K562 (cell line): ENCODE data around the gene JAKMIP1. TPM values are rescaled to one million over a fixed set of nuclear protein-coding genes. Genes with fewer than 3 reads are reported as not detected.

Experiments
- ATAC-seq: fragments of 200-7000 bp; cut with Tn5 transposase; 3 replicates; pipeline ENCODE4 v1.9.1; 2020; ENCODE audit warnings: moderate library complexity
- BruUV-seq: library from RNA; stranded (reverse); fragments of 400-500 nt; replicated peaks from 2 replicates; lab custom pipeline; 2021; lab: Mats Ljungman, UMichigan
- CTCF ChIA-PET: fragments of 300-600 bp; formaldehyde crosslinking; extraction: SDS; loops from one replicate; lab custom pipeline; 2021; ENCODE audit warnings: low intra/inter-chr PET ratio; lab: Yijun Ruan, JAX
- POLR2A ChIA-PET: fragments of 300-600, 350-650 bp; sonication (Branson Sonifier 250); formaldehyde crosslinking; extraction: SDS; loops from one replicate; lab custom pipeline; 2021; ENCODE audit warnings: antibody characterized with exemption, inconsistent platforms; lab: Yijun Ruan, JAX
- DNase-seq, 4 experiments: peaks; one replicate each; pipeline versions ENCODE4 v3.0.0 to v3.0.0-alpha.2; 2011 to 2018; ENCODE audit warnings: low spot score in 3 of 4, mixed read lengths in 3 of 4; ENCODE audit errors: extremely low read depth in 1 of 4
- FAIRE-seq: peaks from 2 replicates; lab custom pipeline; 2011; peaks lifted over from hg19 to GRCh38; lab: Jason Lieb, UNC
- H2AFZ ChIP-seq: 2 replicates; pipeline ENCODE4 v1.6.0; 2011; ENCODE audit warnings: low read depth, low read length, control low read depth, inconsistent platforms
- H3K27ac ChIP-seq: fragments of 200-600 bp; 3 replicates; pipeline ENCODE4 v1.8.0; 2011; ENCODE audit warnings: low read depth, mild to moderate bottlenecking, control low read depth, inconsistent platforms, low read length, moderate library complexity, mixed read lengths; ENCODE audit errors: extremely low read depth
- H3K27me3 ChIP-seq, 2 experiments: fragments of 300-600 bp in 1 of 2; 2 replicates in 1 of 2; 3 replicates in 1 of 2; pipeline versions ENCODE4 v1.6.0 to v1.8.0; 2011; ENCODE audit warnings: inconsistent platforms in 2 of 2, low read length in 2 of 2, mild to moderate bottlenecking in 1 of 2, mixed read lengths in 1 of 2, moderate library complexity in 1 of 2; ENCODE audit not compliant: control insufficient read depth in 2 of 2, insufficient read depth in 2 of 2
- H3K36me3 ChIP-seq: fragments of 300-600 bp; 3 replicates; pipeline ENCODE4 v1.8.0; 2011; ENCODE audit warnings: mild to moderate bottlenecking, low read length, inconsistent platforms; ENCODE audit not compliant: control insufficient read depth, insufficient read depth
- H3K4me1 ChIP-seq, 2 experiments: fragments of 200-600 bp in 1 of 2; replicated peaks in 1 of 2; 2 replicates in 1 of 2; 3 replicates in 1 of 2; pipeline versions ENCODE4 v1.5.1 to v1.8.0; 2011; ENCODE audit warnings: inconsistent platforms in 2 of 2, low read length in 2 of 2, mild to moderate bottlenecking in 1 of 2, mixed read lengths in 1 of 2, moderate library complexity in 1 of 2; ENCODE audit not compliant: control insufficient read depth in 2 of 2, insufficient read depth in 2 of 2
- H3K4me2 ChIP-seq: 2 replicates; pipeline ENCODE4 v1.6.1; 2011; ENCODE audit warnings: low read length, control low read depth, inconsistent platforms, mixed read lengths; ENCODE audit not compliant: insufficient read depth
- H3K4me3 ChIP-seq: fragments of 200-600 bp; sonication (generic), shearing (Covaris generic); 2 replicates; pipeline ENCODE4 v1.5.1; 2016; ENCODE audit warnings: control low read depth, inconsistent platforms
- H3K79me2 ChIP-seq: fragments of 200-600 bp; 3 replicates; pipeline ENCODE4 v1.8.0; 2011; ENCODE audit warnings: low read length, inconsistent platforms; ENCODE audit not compliant: control insufficient read depth, insufficient read depth
- H3K9ac ChIP-seq, 2 experiments: 2 replicates each; pipeline versions ENCODE4 v1.6.0 to v1.6.1; 2011; ENCODE audit warnings: low read depth in 2 of 2, low read length in 2 of 2, control low read depth in 1 of 2, inconsistent platforms in 1 of 2, mild to moderate bottlenecking in 1 of 2, mixed read lengths in 1 of 2; ENCODE audit not compliant: insufficient read depth in 1 of 2
- H3K9me1 ChIP-seq: one replicate; pipeline ENCODE4 v1.6.0; 2011; ENCODE audit warnings: inconsistent platforms, mild to moderate bottlenecking, low read length, moderate library complexity; ENCODE audit not compliant: control insufficient read depth, insufficient read depth
- H3K9me3 ChIP-seq: replicated peaks from 2 replicates; pipeline ENCODE4 v1.5.1; 2011; ENCODE audit warnings: low read depth, low read length, inconsistent platforms; ENCODE audit not compliant: control insufficient read depth, insufficient read depth
- H4K20me1 ChIP-seq: replicated peaks from 2 replicates; pipeline ENCODE4 v1.6.1; 2011; ENCODE audit warnings: low read length, inconsistent platforms, mixed read lengths; ENCODE audit not compliant: control insufficient read depth, insufficient read depth
- JUN ChIP-seq, 2 experiments: sonication (generic) in 1 of 2; formaldehyde crosslinking in 1 of 2; IDR thresholded peaks; 2 replicates each; pipeline versions ENCODE4 v1.6.1 to v1.8.0; 2012 to 2022; ENCODE audit warnings: borderline replicate concordance in 2 of 2, mild to moderate bottlenecking in 2 of 2, improper control_type of control experiment in 1 of 2, low read depth in 1 of 2, low read length in 1 of 2, missing genetic modification reagents in 1 of 2
- WGBS: fragments of 100-300 bp; shearing (Covaris generic); methylation state at CpG from one replicate; pipeline ENCODE4 v1.1.6; 2016; ENCODE audit warnings: low coverage, mixed read lengths; ENCODE audit not compliant: insufficient coverage; ENCODE audit errors: missing lambda C conversion rate; 5-methylcytosine and 5-hydroxymethylcytosine counted together
- in situ Hi-C: fragments of 300-500 bp; cut with MboI; formaldehyde crosslinking; loops from 4 replicates; pipeline ENCODE4 v1.15.0; 2018; ENCODE audit warnings: inconsistent platforms, mixed read lengths
- intact Hi-C: fragments of 100-400 bp; cut with micrococcal nuclease; formaldehyde crosslinking; loops from 2 replicates; pipeline ENCODE4 v1.14.2; 2022
- polyA plus RNA-seq, 8 experiments: library from polyadenylated mRNA; depleted of rRNA in 4 of 8; stranded (reverse) in 5 of 8; unstranded in 3 of 8; fragments of >200 nt; fragmentation: Nextera tagmentation in 2 of 8; fragmentation: Illumina TruSeq in 1 of 8; extraction: Ambion mirVana in 2 of 8; extraction: Trizol in 1 of 8; gene quantifications; 2 replicates each; pipeline versions ENCODE4 v1.2.1 to v1.2.3, GENCODE V29; 2011 to 2014; ENCODE audit warnings: inconsistent platforms in 1 of 8, missing spikeins in 1 of 8
- total RNA-seq, 7 experiments: library from RNA; depleted of rRNA in 6 of 7; stranded (reverse); fragments of >200 nt in 6 of 7; fragmentation: Illumina TruSeq in 2 of 7; extraction: Trizol in 2 of 7; gene quantifications; 2 replicates each; pipeline versions ENCODE4 v1.2.1 to v1.2.3, GENCODE V29; 2011 to 2021; ENCODE audit warnings: low replicate concordance in 1 of 7
- TF ChIP-seq, protein P1 (sequence below): fragments of 250-450 bp; sonication (Bioruptor Pico); IDR thresholded peaks from 2 replicates; pipeline ENCODE4 v1.5.0; 2020; ENCODE audit warnings: mild to moderate bottlenecking, borderline replicate concordance

The JAKMIP1 gene
- total and polyA plus RNA-seq, 9 of the 15 experiments (the other 6 are each of a cell fraction or from before 2014, with no cell fraction given), result not detected

DNA sequence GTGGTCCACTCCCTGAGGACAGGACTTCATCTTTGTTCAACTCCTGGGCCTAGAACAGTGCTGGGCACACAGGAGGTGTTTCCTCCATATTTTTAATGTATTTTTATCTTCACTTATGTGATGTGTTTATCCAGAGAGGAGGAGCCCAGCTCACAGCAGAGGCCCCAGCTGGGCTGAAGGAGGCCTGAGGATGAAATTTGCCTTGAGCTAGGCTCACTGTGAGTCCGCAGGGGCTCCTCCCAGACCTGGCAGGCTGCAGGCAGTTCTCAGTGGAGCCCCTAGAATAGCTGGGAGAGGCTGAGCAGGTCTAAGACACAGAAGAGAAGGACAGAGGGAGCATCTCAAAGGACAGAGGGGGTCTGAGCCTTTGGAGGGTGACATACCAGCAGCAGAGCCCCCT lies 208.9 kb downstream of the JAKMIP1 start:
- peaks cover 0 to 10% of the 10 kb centered on the region in 2 experiments; a peak in 1 of 5 replicates for H3K27me3 ChIP-seq
- 0% methylated on average over 1 of the region's 1 CpG for WGBS
- no peaks in the 10 kb centered on the region for H3K79me2 ChIP-seq
- no peak overlapping the region for H3K27ac ChIP-seq
- ChIA-PET CTCF (no interaction called here), POLR2A (no interaction called here)
- TF ChIP-seq JUN (IDR thresholded peaks at IDR 0.05; ENCODE audit: borderline replicate concordance, low read depth, low read length) (no peak), JUN (CRISPR knock-in tag; IDR thresholded peaks at IDR 0.05; ENCODE audit: borderline replicate concordance) (no peak)
- TF ChIP-seq, protein P1, sequence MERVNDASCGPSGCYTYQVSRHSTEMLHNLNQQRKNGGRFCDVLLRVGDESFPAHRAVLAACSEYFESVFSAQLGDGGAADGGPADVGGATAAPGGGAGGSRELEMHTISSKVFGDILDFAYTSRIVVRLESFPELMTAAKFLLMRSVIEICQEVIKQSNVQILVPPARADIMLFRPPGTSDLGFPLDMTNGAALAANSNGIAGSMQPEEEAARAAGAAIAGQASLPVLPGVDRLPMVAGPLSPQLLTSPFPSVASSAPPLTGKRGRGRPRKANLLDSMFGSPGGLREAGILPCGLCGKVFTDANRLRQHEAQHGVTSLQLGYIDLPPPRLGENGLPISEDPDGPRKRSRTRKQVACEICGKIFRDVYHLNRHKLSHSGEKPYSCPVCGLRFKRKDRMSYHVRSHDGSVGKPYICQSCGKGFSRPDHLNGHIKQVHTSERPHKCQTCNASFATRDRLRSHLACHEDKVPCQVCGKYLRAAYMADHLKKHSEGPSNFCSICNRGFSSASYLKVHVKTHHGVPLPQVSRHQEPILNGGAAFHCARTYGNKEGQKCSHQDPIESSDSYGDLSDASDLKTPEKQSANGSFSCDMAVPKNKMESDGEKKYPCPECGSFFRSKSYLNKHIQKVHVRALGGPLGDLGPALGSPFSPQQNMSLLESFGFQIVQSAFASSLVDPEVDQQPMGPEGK, result no peak
- H4K20me1 ChIP-seq, result no peaks in the 10 kb centered on the region
- H3K9me3 ChIP-seq, result no peaks in the 10 kb centered on the region
- no peak overlapping the region for H3K4me3 ChIP-seq
- in situ Hi-C loops, result no loop called here
- FAIRE-seq, result no peak
- no peak overlapping the region for H2AFZ ChIP-seq
- H3K4me2 ChIP-seq, result no peak overlapping the region
- no peaks in the 10 kb centered on the region for H3K4me1 ChIP-seq
- no peak for ATAC-seq
- H3K9me1 ChIP-seq, result no peaks in the 10 kb centered on the region
- intact Hi-C loops, result no loop called here
- no peaks in the 10 kb centered on the region for H3K36me3 ChIP-seq
- DNase-seq, result no peak
- BruUV-seq, result no TSS peak
- H3K9ac ChIP-seq, result no peak overlapping the region
